ENCODE results near the gene HTR1D.

GRCh38 chr1:23179862-23180261, 37.4 kb downstream of the HTR1D start:
- no peak for TF ChIP-seq CTCF (IDR thresholded peaks at IDR 0.05)
- no peak for TF ChIP-seq POLR2A (IDR thresholded peaks at IDR 0.05)
- no peak for TF ChIP-seq POLR2AphosphoS5 (IDR thresholded peaks at IDR 0.05)
- TF ChIP-seq EP300 (IDR thresholded peaks at IDR 0.05; ENCODE audit: low read depth) = no peak

Data from transverse colon (tissue), 4 donors.